KMS-11 (cell line): ENCODE measurements around the gene AXIN1.

ENCODE experiments used
- H2AFZ ChIP-seq: fragments of 200-600 bp; sonication (generic); 2 replicates; pipeline ENCODE4 v1.6.1; 2016; ENCODE audit warnings: antibody characterized with exemption, mixed run types, low read depth
- H3K27ac ChIP-seq: fragments of 200-600 bp; sonication (generic); 2 replicates; pipeline ENCODE4 v1.6.1; 2016; ENCODE audit warnings: mild to moderate bottlenecking, mixed run types
- H3K27me3 ChIP-seq: fragments of 200-600 bp; sonication (generic); 2 replicates; pipeline ENCODE4 v1.6.1; 2017; ENCODE audit warnings: mild to moderate bottlenecking, low read depth, mixed run types, moderate library complexity; ENCODE audit not compliant: insufficient read depth
- H3K36me3 ChIP-seq: fragments of 200-600 bp; sonication (generic); 2 replicates; pipeline ENCODE4 v1.6.1; 2017; ENCODE audit warnings: mild to moderate bottlenecking, mixed run types; ENCODE audit not compliant: insufficient read depth
- H3K4me1 ChIP-seq: fragments of 200-600 bp; sonication (generic); 2 replicates; pipeline ENCODE4 v1.6.1; 2016; ENCODE audit warnings: mild to moderate bottlenecking, low read depth, mixed run types; ENCODE audit not compliant: poor library complexity, severe bottlenecking
- H3K4me2 ChIP-seq: fragments of 200-600 bp; sonication (generic); 2 replicates; pipeline ENCODE4 v1.7.0; 2016; ENCODE audit warnings: mild to moderate bottlenecking, mixed run types
- H3K4me3 ChIP-seq: fragments of 200-600 bp; sonication (generic); IDR thresholded peaks from 2 replicates; pipeline ENCODE4 v1.6.1; 2017; ENCODE audit warnings: low read depth, low read length, mixed read lengths; ENCODE audit not compliant: insufficient read depth
- H3K79me2 ChIP-seq: fragments of 200-600 bp; sonication (generic); 2 replicates; pipeline ENCODE4 v1.6.1; 2016; ENCODE audit warnings: low read depth, mixed run types; ENCODE audit not compliant: insufficient read depth
- H3K9ac ChIP-seq: fragments of 200-600 bp; sonication (generic); 2 replicates; pipeline ENCODE4 v1.6.1; 2016; ENCODE audit warnings: mild to moderate bottlenecking, mixed run types
- H4K20me1 ChIP-seq: fragments of 200-600 bp; sonication (generic); 2 replicates; pipeline ENCODE4 v1.6.1; 2016; ENCODE audit warnings: mild to moderate bottlenecking, mixed run types; ENCODE audit not compliant: insufficient read depth
- CTCF ChIP-seq: fragments of 200-600 bp; sonication (generic); conservative IDR thresholded peaks from 2 replicates; pipeline ENCODE4 v1.6.1; 2017; ENCODE audit warnings: low read depth, mild to moderate bottlenecking, antibody characterized with exemption, low read length, moderate library complexity, mixed read lengths

Gene AXIN1

GRCh38 chr16:285146-286055 is 67.1 kb downstream of the AXIN1 start:
- H3K27me3 ChIP-seq: peaks cover 15% of the 10 kb centered on the region; the same call in 1 of the 2 replicates
- H2AFZ ChIP-seq: no peak overlapping the region
- no peak overlapping the region for H3K27ac ChIP-seq
- no peaks in the 10 kb centered on the region for H4K20me1 ChIP-seq
- no peaks in the 10 kb centered on the region for H3K79me2 ChIP-seq
- H3K36me3 ChIP-seq: no peaks in the 10 kb centered on the region; the same call in 1 of the 2 replicates
- no peaks in the 10 kb centered on the region for H3K4me1 ChIP-seq
- H3K4me2 ChIP-seq: no peak overlapping the region
- no peak overlapping the region for H3K4me3 ChIP-seq
- no peak for TF ChIP-seq CTCF
- no peak overlapping the region for H3K9ac ChIP-seq

GRCh38 chr16:284204-285120 is 68.1 kb downstream of the AXIN1 start:
- Histone ChIP-seq H3K27me3 (peaks cover 15% of the 10 kb centered on the region; the same call in 1 of the 2 replicates), H3K4me1 (peaks cover under 1% of the 10 kb centered on the region), H3K4me2 (no peak overlapping the region), H3K79me2 (no peaks in the 10 kb centered on the region), H3K9ac (no peak overlapping the region), H3K36me3 (no peaks in the 10 kb centered on the region; the same call in 1 of the 2 replicates), H3K27ac (no peak overlapping the region), H3K4me3 (no peak overlapping the region), H4K20me1 (no peaks in the 10 kb centered on the region), H2AFZ (no peak overlapping the region)
- TF ChIP-seq CTCF: no peak

- Histone ChIP-seq H3K4me3 (no peak within 1 kb of the TSS), H3K9ac (no peak within 1 kb of the TSS)
Measured at GRCh38 chr16:283033-283805, 69.3 kb downstream of the AXIN1 start, which contains the start of gene PDIA2. TSS of gene PDIA2 (plus strand) at chr16:283164. CDS start at chr16:283170, 6 bp downstream.

More at GRCh38 chr16:283033-283805, 69.3 kb downstream of the AXIN1 start, which contains the start of gene PDIA2:
- Histone ChIP-seq H3K36me3 (no peaks in the 10 kb centered on the region; the same call in 1 of the 2 replicates), H4K20me1 (no peaks in the 10 kb centered on the region), H3K79me2 (no peaks in the 10 kb centered on the region), H2AFZ (no peak within 1 kb of the TSS), H3K4me1 (peaks cover 4% of the 10 kb centered on the region), H3K27ac (no peak within 1 kb of the TSS), H3K27me3 (peaks cover 15% of the 10 kb centered on the region; the same call in 1 of the 2 replicates), H3K4me2 (no peak within 1 kb of the TSS)
- TF ChIP-seq CTCF: no peak
